HepG2 (cell line): ENCODE data around the gene EIF4G3.

Experiments
- BRCA1 ChIP-seq: sonication (generic); formaldehyde crosslinking; IDR thresholded peaks from 2 replicates; pipeline ENCODE4 v1.4.0; 2020; ENCODE audit warnings: missing genetic modification reagents
- POLR2AphosphoS5 ChIP-seq: IDR thresholded peaks from 2 replicates; pipeline ENCODE4 v1.6.1; 2012; ENCODE audit warnings: low read depth, low read length

DNA sequence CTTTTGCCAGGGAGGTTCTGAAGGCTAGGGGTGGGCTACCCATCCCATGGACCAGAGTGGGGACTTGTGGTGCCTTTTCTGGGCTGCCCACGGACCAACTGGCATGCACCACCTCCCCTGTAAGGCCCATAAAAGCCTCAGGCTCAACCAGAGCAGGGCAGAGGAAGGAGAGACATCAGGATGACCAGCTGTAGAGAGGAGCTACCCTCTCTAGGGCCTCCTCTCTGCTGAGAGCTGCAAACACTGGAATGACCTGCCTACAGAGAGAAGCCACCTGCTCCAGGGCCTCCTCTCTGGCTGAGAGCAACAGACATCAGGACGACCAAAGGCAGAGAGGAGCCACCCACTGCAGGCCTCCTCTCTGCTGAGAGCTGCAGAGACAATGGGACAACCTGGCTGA lies 140.9 kb downstream of the EIF4G3 start:
- TF ChIP-seq BRCA1 (CRISPR knock-in tag) (no peak), POLR2AphosphoS5 (no peak)
